ENCODE data around the gene POU6F2.

Gene POU6F2

GRCh38 chr7:39073432-39073831 is 95.7 kb downstream of the POU6F2 start:
- no peak for DNase-seq

GRCh38 chr7:39075210-39075609 is 97.5 kb downstream of the POU6F2 start:
- no peak for DNase-seq

- DNase-seq = no peak
Measured at GRCh38 chr7:39083781-39084180, 106.1 kb downstream of the POU6F2 start.

GRCh38 chr7:39084349-39084748 is 106.6 kb downstream of the POU6F2 start:
- no peak for DNase-seq

- no peak for DNase-seq
Measured at GRCh38 chr7:39085189-39085588, 107.5 kb downstream of the POU6F2 start.

- no peak for DNase-seq
Measured at GRCh38 chr7:39085590-39086049, 107.9 kb downstream of the POU6F2 start.

- no peak for DNase-seq
Measured at GRCh38 chr7:39086638-39087360, 109.1 kb downstream of the POU6F2 start.

- DNase-seq = no peak
Measured at GRCh38 chr7:39088730-39089593, 111.3 kb downstream of the POU6F2 start.

GRCh38 chr7:39091145-39091544 is 113.4 kb downstream of the POU6F2 start:
- DNase-seq = no peak

GRCh38 chr7:39091774-39092173 is 114.1 kb downstream of the POU6F2 start:
- no peak for DNase-seq

GRCh38 chr7:39094731-39095130 is 117.0 kb downstream of the POU6F2 start:
- DNase-seq = no peak

GRCh38 chr7:39095875-39096619 is 118.3 kb downstream of the POU6F2 start:
- DNase-seq = no peak

- no peak for DNase-seq
Measured at GRCh38 chr7:39098506-39098905, 120.8 kb downstream of the POU6F2 start.

GRCh38 chr7:39099146-39099545 is 121.4 kb downstream of the POU6F2 start:
- DNase-seq = no peak

- DNase-seq = no peak
Measured at GRCh38 chr7:39100270-39100669, 122.6 kb downstream of the POU6F2 start.

- no peak for DNase-seq
Measured at GRCh38 chr7:39102234-39102633, 124.5 kb downstream of the POU6F2 start.

GRCh38 chr7:39105720-39106119 is 128.0 kb downstream of the POU6F2 start:
- no peak for DNase-seq

- no peak for DNase-seq
Measured at GRCh38 chr7:39125846-39126245, 148.1 kb downstream of the POU6F2 start.

- no peak for DNase-seq
Measured at GRCh38 chr7:39127058-39127457, 149.3 kb downstream of the POU6F2 start.

GRCh38 chr7:39128287-39128843 is 150.7 kb downstream of the POU6F2 start:
- no peak for DNase-seq

- DNase-seq = no peak
Measured at GRCh38 chr7:39130274-39130673, 152.6 kb downstream of the POU6F2 start.

GRCh38 chr7:39130857-39131526 is 153.3 kb downstream of the POU6F2 start:
- DNase-seq = no peak
